Eye (tissue), 1 donor: ENCODE results near the gene CFAP58.

Experiments
- DNase-seq: peaks from one replicate; pipeline ENCODE4 v3.0.0-alpha.2; 2015

Gene CFAP58

DNA sequence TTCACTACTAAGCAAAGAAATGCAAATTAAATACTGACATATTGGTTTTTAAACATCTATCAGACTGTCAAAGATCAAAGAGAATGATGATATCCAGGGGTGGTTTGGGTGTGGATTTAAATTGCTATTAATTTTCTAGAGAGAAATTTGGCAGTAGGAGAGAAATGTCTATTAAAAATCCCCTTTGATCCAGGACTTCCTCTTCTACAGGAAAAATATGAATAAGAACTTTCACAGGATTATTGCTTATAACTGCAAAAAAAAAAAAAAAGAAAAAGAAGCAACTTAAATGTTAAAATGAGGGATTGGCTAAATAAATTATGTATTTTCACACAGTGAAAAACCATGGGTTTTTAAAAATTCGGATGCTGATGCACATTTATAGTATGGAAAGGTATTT lies 21.0 kb downstream of the CFAP58 start:
- DNase-seq, result no peak

- DNase-seq, result no peak
Measured at GRCh38 chr10:104376784-104377300, 23.2 kb downstream of the CFAP58 start.

DNA sequence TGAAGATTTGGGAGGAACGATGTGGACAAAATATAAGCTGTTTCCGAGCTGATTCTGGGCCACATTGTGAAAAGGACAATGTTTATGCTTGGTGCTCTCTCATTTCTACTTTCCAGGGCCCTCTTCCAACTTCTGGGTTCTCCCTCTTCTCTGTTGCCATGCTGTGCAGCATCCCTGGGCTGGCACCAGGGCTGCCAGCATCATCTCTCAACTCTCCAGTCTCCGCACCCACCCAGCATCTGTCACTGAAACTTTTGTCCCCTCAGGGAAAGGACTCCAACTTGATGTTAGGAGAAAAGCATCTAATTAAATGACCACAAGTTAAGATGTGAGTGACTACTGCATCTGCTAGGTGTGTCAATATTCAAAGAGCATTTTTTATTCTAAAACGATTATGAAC lies 26.7 kb downstream of the CFAP58 start:
- no peak for DNase-seq

DNA sequence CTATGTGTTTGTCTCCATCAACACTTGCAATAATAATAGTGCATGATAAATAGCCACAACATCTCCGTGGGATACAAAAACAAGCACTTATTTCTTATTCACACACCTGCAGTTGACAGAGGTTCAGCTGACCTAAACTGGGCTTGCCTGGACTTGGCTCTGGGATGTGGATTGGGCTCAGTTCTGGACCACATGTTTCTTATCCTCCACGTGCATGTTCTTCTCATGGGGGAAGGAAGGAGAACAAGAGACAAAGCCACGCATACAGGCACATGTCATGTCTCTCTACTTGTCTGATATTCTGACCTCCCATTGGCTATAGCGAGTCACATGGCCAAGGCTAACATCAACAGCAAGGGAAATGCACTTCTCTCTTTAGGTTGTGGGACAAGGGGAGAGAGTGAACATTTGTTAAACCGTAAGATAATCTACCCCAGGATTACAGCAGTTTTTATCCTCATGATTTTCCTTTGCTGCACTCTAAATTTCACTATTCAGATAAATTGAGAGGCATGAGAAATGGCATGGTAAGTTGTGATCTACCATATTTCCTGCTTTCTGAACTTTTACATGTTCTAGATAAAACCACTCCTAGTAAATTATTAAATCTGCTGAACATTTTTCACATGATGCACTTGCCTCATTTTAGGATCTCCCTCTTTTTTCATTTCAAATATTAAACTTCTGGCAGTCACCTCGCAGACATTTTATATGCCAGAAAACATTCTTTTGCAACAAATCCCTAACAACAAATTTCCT lies 33.7 kb downstream of the CFAP58 start:
- DNase-seq, result no peak

- DNase-seq, result no peak
Measured at GRCh38 chr10:104388830-104389229, 35.2 kb downstream of the CFAP58 start.

- no peak for DNase-seq
Measured at GRCh38 chr10:104391150-104391968, 37.7 kb downstream of the CFAP58 start.

DNA sequence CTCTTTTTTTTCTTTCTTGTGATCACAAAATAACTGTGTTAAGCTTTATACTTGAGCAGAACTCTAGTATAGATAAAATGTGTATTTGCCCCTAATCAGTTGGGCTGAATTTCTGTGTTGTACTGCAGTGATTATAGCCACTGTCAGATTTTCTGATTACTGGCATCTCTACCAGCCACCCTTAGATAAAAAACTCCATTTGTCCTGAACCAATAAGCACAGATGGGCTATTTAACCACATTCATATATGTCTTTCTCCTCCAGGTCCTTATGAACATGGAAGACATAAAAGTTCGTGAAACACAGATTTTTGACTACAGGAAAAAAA lies 38.3 kb downstream of the CFAP58 start:
- no peak for DNase-seq

DNA sequence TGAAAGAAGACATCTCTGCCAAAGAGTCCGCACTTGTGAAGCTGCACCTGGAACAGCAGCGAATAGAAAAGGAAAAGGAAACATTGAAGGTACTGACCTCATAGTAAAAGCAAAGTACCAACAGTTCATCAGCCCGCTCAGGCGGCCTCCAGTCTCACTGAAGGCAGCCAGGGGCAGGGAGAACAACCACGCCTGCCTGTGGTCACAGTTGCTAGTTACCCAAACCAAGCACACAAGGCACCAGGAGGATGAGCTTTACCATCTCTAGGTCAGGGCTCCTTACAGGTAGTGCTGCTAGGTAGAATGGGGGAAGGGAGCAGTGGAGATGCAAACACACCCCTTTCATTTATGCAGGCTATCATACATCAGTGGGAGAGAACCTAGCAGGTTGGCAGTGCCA lies 39.8 kb downstream of the CFAP58 start:
- DNase-seq, result no peak

DNA sequence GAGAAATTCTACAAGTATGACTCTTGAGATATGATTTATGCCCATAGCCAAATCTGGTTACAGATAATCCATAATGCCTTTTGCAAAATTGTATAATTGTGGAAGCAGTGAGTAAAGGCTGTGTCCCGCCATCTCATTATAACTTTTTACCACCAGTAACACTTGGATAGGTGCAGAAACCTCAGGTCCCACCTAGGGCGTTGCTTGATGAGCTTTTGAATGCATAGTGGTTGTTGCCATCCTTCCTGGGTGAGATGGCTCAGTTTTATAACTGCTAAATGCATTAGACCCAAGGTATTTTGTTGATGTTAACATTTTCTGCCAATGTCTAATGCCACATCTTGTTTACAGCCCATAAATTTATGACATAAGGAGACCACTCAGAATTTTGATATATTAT lies 42.9 kb downstream of the CFAP58 start:
- DNase-seq, result no peak

DNA sequence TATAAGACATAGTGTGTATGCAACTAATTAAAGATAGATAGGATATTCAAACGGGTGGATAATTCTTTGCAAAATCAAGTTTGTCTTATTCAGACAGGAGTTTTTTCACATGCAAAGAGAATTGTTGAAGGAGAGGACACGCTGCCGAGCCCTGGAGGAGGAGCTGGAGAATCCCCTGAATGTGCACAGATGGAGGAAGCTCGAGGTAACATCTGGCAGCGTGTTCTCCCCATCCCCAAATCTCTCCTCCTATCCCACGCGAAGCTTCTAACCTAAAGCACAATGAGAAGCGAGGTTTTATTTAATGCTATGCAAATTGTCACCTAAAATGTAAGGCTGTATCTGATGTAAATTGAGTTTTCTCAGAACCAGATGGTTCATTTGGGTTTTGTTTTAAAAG lies 50.0 kb downstream of the CFAP58 start:
- no peak for DNase-seq

GRCh38 chr10:104406715-104407650 lies 53.4 kb downstream of the CFAP58 start:
- peak; percentile 62 for DNase-seq

GRCh38 chr10:104413528-104413927 lies 59.9 kb downstream of the CFAP58 start:
- DNase-seq, result no peak

DNA sequence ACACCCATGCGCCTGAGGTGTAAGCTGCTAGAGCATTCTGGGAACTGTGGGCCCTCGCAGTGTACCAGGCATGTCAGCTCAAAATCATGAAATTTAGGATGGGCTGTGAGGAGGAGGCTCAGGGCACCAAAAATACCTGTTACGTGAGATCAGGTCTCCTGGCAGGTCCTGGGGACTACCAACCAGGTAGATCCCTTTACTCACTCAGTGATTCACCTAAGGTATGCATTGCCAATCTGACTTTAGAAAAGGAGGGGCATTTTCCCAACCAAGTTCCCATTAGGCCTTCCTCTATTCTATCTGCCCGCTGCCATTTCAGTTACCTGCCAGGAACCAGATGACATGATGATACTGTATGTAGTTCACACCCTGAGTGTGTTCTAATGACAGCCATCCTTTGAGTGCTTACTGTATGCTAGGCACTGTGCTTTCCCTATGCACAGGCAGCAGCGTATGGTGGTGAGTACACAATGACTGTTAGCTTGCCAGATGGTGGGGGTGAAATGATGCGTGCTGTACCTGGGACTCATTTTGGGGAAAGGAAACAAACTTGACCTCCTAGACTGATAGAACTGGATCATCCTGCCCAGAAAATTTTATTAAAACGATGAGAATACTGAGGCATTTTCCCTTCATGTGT lies 62.0 kb downstream of the CFAP58 start:
- DNase-seq, result no peak

- no peak for DNase-seq
Measured at GRCh38 chr10:104416851-104417250, 63.2 kb downstream of the CFAP58 start.

- no peak for DNase-seq
Measured at GRCh38 chr10:104417637-104418292, 64.1 kb downstream of the CFAP58 start.

DNA sequence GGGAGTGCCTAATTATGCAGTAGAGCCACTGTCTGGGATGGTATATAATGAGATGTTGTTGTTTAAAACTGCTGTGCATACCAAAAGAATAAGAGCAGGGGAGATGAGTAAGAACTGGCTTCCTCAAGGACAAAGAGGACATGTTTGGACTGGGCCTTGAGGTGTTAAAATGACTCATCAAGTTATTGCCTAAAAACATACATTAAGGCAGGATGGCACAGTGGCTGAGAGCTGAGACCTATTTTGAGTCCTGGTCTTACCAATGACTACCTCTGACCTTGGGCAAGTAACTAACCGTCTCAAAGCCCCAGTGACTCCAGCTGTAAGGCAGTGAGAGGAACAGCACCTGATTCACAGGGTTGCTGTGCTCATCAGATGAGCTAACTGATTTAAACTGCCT lies 71.1 kb downstream of the CFAP58 start:
- no peak for DNase-seq

DNA sequence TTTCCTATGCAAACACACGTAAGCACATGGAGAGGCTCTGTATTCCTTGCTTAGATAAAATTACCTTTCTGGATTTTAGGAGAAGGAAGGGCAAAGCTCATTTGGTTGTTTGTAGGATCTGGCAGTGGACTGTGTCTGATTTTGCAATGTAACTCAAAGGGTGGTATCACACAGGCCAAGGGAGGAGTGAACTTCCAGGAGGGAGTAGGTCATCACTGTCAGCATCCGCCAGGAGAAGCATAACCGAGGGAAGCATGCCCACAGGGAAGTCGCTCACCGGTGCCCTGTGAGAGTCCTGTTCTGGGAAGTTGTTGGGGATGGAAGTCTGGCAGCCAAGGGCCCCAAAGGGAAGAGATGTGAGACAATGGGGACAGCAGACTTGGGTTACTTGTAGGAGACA lies 74.4 kb downstream of the CFAP58 start:
- DNase-seq, result no peak

DNA sequence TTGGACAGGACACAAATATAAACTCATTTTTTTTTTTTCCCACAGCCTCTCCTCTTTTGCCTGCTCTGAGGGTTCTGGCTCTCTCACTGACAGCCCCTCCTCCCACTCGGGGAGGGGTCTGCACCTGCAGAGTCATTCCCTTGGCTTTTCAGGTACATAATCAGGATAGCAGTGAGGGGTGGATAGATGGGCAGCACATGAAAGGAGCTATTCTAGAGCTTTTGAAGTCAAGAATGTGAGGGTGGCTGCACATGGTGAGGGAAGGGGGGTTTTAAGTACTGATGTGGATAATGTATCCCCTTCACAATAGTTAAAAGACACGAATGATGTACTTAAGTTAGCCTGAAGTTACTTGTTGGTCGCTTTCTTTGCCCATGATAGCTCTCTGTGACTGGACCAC lies 76.2 kb downstream of the CFAP58 start:
- no peak for DNase-seq

GRCh38 chr10:104430360-104430759 lies 76.7 kb downstream of the CFAP58 start:
- DNase-seq, result no peak

- no peak for DNase-seq
Measured at GRCh38 chr10:104433669-104434068, 80.0 kb downstream of the CFAP58 start.

- DNase-seq, result no peak
Measured at GRCh38 chr10:104434601-104435000, 81.0 kb downstream of the CFAP58 start.

- DNase-seq, result peak; percentile 30
Measured at GRCh38 chr10:104435822-104436221, 82.2 kb downstream of the CFAP58 start.
